Cardiac fibroblast (primary cell): ENCODE data around the gene DTYMK.

Source experiments
- DNase-seq, 2 donors: peaks; one replicate each; pipeline versions ENCODE4 v3.0.0 to v3.0.0-alpha.2; 2010; ENCODE audit warnings: low read depth in 2 of 2
- H3K4me3 ChIP-seq, 2 donors: replicated peaks in 1 of 2; 1 replicate in 1 of 2; 2 replicates in 1 of 2; pipeline ENCODE4 v1.5.1; 2011; ENCODE audit warnings: low read depth in 2 of 2, low read length in 2 of 2, mild to moderate bottlenecking in 2 of 2, moderate library complexity in 1 of 2
- TF ChIP-seq, protein P1 (sequence below): IDR thresholded peaks from one replicate; pipeline ENCODE4 v1.5.1; 2011; ENCODE audit warnings: low read depth, mild to moderate bottlenecking, low read length, inconsistent platforms

The DTYMK gene

DNA sequence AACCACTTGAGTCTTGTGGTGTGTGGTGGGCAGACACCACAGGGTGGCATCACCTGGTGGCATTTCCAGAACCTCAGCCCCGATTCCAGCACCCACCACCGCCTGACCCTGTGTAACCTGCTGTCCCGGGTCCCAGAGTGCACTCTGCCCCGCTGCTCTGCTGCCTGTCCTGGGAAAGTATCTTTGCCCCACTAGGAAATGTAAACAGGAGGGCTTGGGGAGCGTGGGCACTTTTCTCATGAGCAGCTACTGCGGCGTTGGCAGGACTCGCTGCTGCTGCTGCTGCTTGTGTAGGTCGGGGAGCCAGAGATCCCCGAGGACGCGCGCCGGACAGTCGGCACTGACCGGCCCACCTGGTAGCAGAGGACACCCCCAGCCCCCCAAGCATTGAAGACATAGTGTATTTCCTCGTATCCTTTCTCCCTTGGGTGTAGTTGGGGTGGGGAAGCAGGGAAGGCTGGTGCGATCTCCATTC is 13.4 kb downstream of the DTYMK start:
- DNase-seq: no peak
- TF ChIP-seq, protein P1, sequence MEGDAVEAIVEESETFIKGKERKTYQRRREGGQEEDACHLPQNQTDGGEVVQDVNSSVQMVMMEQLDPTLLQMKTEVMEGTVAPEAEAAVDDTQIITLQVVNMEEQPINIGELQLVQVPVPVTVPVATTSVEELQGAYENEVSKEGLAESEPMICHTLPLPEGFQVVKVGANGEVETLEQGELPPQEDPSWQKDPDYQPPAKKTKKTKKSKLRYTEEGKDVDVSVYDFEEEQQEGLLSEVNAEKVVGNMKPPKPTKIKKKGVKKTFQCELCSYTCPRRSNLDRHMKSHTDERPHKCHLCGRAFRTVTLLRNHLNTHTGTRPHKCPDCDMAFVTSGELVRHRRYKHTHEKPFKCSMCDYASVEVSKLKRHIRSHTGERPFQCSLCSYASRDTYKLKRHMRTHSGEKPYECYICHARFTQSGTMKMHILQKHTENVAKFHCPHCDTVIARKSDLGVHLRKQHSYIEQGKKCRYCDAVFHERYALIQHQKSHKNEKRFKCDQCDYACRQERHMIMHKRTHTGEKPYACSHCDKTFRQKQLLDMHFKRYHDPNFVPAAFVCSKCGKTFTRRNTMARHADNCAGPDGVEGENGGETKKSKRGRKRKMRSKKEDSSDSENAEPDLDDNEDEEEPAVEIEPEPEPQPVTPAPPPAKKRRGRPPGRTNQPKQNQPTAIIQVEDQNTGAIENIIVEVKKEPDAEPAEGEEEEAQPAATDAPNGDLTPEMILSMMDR: no peak
- no peak overlapping the region for H3K4me3 ChIP-seq

DNA sequence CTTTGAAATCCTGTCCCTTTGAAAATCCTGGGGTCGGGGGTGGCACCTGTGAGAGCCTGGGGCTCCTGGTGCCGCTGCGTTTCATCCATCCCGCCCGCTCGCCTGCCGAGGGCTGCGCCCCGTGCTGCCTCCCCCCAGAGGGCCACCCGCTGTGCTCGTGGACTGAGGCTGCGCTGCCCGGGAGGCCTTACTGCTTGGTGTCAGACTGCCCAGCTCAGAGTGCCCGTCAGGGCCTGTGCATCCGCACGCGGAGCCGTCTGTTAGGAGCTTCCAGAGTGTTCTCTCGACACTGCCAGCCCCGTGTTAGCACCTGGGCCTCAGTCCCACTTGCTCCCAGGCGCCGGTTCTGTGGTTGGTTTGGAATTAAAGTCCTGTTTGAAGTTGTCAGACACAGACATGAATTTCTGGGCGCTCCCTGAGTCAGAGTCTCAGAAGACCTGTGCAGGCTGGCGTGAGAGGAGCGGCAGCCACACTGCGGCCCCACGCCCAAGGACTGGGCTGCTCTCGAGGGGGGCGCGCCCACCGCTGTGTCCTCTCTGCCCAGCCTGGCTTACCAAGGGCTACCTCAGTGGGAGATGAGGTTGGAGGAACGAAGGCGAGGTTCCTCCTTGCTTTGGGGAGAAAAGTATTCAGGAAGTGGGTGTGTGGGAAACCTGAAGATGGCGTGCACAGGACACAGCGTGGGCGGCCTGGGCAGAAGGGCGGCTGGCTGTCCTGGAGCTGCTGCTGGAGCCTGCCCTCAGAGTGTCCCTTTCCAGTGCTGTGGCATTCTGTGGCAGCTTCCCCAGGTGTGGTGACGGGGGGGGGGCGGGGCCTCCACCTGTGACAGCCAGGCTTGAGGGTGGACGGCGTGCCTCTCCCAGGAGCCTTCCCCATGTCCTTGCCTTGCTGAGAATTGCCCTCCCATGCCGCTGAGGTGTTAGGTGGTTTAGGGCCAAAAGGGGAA is 14.1 kb downstream of the DTYMK start:
- no peak for DNase-seq
- TF ChIP-seq, protein P1: no peak
- no peak overlapping the region for H3K4me3 ChIP-seq

DNA sequence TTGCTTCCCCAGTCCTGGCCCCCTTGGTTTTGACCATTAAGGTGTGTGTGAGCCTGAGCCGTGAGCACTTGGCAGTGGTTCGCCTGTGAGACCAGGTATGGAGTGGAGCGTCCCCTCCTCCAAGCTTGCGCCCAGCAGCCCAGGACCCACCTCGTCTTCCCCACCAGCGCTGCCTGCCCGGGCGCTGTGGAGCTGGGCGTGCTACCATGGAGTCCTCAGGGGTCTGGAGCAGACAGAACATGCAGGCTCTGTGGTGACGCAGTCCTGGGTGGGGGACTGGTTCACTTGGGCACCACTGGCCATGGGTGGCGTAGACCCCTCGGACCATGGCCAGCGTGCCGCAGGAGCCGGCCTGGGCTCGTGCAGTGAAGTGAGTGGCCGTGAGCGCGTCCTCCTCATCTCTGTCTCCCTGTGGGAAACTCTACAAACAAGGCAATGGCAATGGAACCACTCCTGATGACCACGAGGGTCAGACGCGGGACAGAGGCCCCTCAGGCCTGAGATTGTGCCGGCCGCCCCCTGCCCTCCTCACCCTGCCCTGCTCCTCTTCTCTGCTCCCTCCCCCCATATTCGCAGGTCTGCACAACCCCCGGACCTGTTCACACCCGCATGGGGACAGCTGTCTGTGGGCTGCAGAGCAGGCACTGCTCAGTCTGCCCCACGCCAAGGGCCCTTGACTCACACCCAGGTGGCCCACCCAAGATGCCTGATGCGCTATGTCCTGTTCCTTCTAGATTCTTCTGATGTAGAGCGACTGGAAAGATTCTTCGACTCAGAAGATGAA is 15.0 kb downstream of the DTYMK start:
- DNase-seq: no peak
- no peak overlapping the region for H3K4me3 ChIP-seq
- TF ChIP-seq, protein P1: no peak

DNA sequence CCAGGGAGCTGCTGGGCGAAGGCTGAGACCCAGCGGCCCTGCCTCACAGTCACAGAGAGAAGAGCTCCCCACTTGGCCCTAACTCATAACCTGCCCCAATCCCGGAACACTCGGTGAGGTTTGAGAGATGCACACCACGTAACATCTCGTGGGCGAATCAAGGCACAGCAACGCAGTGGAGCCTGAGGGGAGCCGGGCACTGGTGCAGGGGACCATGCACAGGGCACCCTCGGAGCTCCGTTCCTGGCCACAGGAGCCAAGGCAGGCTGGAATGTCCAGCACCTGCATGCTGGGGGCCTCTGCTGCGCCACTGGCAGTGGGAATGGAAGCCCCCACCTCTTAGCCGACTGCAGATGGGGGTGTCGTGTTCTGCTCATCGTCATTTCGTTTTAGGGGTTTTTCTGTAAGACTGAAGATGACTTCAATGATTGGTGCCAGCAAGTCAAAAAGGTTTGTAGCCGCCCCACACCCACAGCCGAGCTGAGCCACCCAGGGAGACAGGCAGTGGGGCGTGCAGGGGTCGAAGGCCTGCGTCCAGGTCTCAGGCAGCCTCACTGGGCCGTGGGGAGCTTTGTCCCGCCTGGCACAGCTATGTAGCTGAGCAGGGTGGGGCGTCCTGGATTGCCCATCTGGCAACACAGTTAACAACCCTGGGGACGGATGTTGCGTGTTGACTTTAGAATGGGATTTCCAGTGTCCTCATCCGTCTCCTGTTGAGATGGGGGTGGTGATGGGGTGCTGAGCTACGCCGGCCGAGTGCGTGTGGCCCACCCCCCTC is 16.1 kb downstream of the DTYMK start:
- no peak for DNase-seq
- TF ChIP-seq, protein P1: no peak

DNA sequence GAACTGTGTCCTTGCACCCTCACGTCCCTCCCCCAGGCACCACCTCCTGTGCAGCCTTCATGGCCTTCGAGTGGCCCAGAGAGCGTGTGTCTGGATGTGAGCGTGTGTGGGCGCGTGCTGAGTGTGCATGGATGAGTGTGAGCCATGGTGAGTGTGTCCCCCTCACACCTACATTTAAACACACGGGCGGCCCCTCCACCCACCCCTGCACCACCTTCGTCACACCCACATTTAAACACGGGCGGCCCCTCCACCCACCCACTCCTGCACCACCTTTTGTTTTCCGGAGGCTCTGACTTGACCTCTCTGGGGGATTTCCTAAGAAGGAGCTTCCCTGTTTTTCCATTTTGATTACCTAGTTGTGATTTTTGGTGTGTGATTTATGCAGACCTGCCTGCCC is 17.8 kb downstream of the DTYMK start:
- H3K4me3 ChIP-seq: no peak overlapping the region
- no peak for DNase-seq
- TF ChIP-seq, protein P1: no peak

More for the DNA sequence above, 16.1 kb downstream of the DTYMK start:
- no peak overlapping the region for H3K4me3 ChIP-seq

DNA sequence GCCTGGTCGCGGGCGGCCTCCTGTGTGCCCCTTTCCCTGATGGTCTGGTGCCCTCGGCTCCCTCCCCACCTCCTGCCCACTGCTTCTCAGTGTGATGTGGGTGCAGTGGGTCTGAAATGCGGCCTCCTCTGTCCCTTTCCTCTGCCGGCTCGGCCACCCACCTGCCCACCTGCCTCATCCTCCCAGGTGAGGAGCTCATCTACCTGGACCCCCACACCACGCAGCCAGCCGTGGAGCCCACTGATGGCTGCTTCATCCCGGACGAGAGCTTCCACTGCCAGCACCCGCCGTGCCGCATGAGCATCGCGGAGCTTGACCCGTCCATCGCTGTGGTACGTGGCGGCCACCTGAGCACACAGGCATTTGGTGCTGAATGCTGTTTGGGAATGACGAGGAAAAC is 18.3 kb downstream of the DTYMK start:
- H3K4me3 ChIP-seq: no peak overlapping the region
- TF ChIP-seq, protein P1: no peak
- no peak for DNase-seq
